SHP77 (cell line): ENCODE measurements around the gene SLC51A.
"Not testable (repeated sequence)": the region's sequence is repeated elsewhere in the genome, so short reads cannot be mapped to it uniquely, and the experiment has no call there.

ENCODE experiments used
- DNase-seq, 2 experiments: peaks; one replicate each; lab custom pipeline; 2025; lab: John Stamatoyannopoulos, UW

SLC51A gene

DNA sequence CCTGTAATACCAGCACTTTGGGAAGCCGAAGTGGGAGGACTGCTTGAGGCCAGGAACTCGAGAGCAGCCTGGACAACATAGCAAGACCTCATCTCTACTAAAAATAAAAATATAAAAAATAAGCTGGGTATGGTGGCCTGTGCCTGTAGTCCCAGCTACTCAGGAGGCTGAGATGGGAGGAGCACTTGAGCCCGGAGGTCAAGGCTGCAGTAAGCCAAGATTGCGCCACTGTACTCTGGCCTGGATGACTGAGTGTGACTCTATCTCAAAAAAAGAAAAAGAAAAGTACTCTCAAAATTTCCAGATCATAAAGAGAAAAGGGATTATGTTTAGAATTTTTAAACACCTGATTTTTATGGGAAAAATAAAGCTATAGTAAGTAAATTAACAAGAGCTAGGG, 24.1 kb downstream of the SLC51A start:
- DNase-seq: no peak

DNA sequence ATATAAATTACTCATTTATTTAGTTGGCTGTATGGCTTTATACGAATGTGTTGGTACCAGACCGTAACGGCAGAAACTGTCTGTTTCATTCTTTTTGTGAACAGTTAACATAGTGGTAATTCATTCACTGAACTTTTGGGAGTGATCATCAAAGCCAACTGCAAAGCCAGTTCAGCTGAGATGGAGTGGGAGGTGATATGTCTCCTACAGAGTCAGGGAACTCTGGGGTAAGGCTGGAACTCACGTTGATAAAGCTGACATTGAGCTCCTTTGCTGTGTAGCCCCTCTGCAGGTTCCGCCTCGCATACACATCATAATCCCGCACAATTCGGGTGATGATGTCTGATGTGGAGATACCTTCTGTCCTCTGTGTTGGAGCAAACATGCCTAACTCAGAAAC, 25.4 kb downstream of the SLC51A start:
- no peak for DNase-seq

GRCh38 chr3:196244166-196244565, 27.8 kb downstream of the SLC51A start:
- DNase-seq: not testable (repeated sequence)

DNA sequence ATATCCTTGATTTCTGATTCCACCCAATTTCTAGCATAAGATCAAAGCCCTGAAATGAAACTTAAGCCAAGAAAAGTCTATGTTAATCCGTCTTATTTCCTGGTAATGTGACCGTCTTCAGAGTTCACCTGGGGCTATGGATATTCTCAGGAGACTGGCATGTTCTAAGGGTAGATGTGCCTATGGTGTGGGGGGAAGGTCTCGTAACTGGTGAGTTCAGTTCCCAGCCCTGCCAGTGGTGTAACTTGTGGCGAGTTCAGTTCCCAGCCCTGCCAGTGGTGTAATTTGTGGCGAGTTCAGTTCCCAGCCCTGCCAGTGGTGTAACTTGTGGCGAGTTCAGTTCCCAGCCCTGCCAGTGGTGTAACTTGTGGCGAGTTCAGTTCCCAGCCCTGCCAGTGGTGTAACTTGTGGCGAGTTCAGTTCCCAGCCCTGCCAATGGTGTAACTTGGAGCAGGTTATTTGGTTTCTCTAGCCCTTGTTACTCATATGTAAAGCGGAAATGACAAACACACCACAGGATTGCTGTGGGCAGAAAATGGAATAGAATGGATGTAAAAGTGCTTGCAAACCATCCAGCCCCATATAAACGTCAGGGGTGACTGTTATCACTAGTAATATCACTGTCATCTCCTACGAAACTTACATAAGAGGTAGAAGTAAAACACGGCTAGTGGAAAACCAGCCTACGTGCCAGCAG, 30.4 kb downstream of the SLC51A start:
- no peak for DNase-seq

GRCh38 chr3:196251918-196252317, 35.6 kb downstream of the SLC51A start:
- no peak for DNase-seq

GRCh38 chr3:196254376-196255283, 38.3 kb downstream of the SLC51A start:
- DNase-seq: no peak

DNA sequence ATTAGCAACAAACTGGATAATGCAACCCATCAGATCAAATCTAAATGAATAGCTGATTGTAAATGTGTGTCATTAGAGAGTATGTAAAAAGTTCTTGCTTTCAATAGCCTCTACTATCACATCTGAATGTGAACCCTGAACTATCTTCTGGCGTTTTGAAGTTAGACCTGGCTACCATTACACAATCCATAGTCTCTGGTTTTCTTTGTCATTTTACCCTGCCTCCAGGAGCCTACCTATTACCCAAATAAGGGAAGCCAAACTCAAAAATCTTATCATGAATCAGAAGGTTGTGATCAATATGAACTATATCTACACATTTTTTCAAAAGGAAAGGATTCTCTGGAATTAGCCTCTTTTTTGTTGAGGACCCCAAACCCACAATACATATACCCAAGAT, 39.4 kb downstream of the SLC51A start:
- no peak for DNase-seq

DNA sequence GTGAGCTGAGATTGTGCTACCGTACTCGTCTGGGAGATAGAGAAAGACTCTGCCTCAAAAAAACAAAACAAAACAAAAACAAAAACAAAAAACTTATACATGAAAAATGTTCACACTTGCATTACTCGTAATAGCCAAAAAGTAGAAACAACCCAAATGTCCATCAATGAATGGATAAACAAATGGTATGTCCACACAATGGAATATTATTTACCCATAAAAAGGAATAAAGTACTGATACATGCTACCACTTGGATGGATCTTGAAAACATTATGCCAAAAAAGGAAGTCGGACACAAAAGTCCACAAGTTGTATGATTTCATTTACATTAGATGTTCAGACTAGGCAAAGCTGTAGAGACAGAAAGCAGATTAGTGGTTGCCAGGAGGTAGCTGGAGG, 44.5 kb downstream of the SLC51A start:
- DNase-seq: no peak

- no peak for DNase-seq
These were observed 47.5 kb downstream of the SLC51A start for GRCh38 chr3:196263819-196264218.

- no peak for DNase-seq
These were observed 52.2 kb downstream of the SLC51A start for GRCh38 chr3:196268284-196269163.

DNA sequence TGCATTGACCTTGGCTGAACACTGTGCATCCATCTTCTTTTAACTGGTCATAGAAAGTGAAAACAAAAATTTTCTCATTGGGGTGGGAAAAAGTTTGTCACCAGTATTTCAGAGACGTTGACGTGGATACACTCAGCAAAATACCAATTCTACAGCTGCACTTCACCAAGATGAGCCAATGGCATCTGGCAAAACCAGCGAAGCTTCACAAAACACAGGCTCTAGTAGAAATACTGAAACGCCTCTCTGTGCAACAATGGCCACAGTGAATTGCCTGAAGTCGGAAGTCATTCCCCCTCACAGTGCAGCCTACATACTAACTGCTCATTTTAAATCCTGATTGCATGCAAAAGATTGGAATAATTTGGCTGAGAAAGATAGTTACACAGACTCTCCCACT, 54.2 kb downstream of the SLC51A start:
- no peak for DNase-seq

DNA sequence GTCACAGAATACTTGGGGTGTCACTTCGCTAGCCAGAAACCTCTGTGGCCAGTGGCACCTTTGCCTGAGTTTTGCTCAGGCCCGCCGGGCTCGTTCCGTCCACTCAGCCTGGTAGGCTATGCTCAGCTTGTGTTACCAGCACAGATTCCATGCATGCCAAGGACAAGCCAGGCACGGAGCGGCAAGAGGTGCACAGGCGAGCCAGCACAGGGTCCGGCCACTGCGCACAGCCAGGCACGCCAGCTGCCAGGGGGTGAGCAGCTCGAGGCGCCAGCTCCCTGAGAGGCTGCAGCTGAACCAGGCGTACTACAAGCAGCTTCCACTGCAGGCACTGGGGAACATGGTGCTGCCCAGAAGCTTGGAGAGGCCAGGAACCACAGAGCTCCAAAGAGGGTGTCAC, 56.5 kb downstream of the SLC51A start:
- DNase-seq: no peak

DNA sequence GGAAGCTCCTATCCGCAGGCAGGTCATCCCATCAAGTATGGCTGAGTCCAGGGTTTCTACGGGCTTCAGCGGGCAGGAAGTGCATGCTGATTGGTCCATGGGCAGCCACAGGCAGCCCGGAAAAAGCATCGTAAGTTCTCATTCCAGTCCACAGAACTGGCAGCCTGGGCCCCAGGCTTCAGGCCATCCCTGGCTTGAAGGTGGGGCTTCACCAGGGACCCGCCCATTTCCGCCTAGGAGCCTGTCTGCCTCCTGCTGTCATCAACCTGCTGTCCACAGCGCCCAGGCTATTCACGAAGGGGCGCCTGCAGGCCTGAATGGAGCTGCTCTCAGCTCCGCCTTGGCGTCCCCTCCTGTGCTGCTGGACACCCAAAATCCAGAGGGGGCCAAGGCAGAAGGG, 57.3 kb downstream of the SLC51A start:
- no peak for DNase-seq

DNA sequence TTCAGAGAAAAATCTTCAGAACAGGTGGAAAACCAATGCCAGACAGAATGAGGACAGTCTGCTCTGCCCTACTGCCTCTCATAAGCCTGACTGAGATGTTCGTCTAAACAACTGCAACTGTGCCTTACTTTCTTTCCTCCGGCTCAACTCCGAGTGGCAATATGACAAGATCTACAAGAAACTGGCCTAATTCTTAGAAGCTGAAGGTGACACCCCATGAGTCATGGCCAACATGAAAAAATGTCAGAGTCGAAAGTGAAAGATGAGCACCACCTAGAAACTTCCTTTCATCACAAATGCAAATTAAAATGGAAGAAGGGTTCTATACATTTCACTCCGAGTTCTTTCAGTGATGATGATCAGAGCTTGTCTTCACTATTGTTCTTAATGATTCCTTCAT, 58.3 kb downstream of the SLC51A start:
- no peak for DNase-seq

GRCh38 chr3:196275126-196275525, 58.8 kb downstream of the SLC51A start:
- no peak for DNase-seq

DNA sequence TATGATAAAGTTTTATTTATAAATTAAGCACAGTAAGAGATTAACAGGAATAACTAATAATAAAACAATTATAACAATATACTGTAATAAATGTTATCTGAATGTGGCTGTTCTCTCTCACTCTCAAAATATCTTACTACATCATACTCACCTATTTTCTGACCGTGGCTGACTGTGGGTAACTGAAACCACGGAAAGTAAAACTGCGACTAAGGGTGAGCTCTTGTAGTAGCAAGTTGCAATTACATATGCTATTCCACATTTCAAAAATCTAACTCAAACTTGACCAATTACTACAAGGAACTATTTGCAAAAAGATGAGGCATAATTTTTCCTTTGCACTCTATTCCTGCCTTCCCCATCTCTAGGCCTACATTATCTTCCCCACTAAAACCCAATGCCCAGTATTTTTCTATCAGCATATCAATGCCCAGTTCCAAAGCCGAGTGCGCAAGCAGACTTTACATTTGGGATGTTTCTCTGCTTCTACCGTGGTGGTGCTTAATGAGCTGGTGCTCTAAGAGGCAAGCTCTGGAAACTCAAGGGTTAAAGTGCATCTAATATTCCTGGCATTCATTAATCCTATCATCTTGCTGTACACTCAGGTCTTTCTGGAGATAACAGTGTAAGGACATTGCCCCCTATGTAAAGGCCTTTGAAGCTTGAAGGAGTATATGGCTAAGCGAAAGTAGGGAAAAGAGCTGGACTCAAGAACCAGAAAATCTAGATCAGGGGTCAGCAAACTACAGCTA, 64.5 kb downstream of the SLC51A start:
- no peak for DNase-seq

DNA sequence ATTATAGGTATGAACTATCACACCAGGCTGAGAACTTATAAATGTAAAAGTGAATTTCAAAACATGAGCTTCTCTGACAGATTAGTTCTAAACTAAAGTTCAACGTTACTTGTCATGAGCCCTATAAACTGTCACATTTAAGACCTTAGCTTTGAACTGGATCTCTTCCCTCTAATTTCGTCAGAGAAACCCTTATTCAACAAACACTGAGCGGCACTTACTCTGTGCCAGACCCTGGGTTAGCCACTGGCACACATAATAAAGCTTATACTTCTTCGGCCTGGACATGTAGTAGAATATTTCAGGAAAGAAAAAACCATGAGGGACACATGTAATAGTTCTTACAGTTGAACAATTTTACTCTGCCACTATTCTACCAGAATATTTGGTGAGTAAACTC, 65.6 kb downstream of the SLC51A start:
- DNase-seq: no peak
